Neutrophil (primary cell): ENCODE measurements around the gene DNAJC4.
A peak's percentile ranks its signal among the peaks of the same experiment; 100 is the strongest.

Experiments
- H3K27ac ChIP-seq: fragments of 200-600 bp; sonication (generic); 2 replicates; pipeline ENCODE4 v1.5.1; 2016; ENCODE audit warnings: mild to moderate bottlenecking, moderate library complexity
- H3K27me3 ChIP-seq: fragments of 200-600 bp; sonication (generic); 2 replicates; pipeline ENCODE4 v1.6.0; 2016; ENCODE audit warnings: mild to moderate bottlenecking
- H3K36me3 ChIP-seq: fragments of 200-600 bp; sonication (generic); 2 replicates; pipeline ENCODE4 v1.5.1; 2017
- H3K4me1 ChIP-seq, 2 experiments: fragments of 200-600 bp in 1 of 2; sonication (generic) in 1 of 2; 1 replicate in 1 of 2; 2 replicates in 1 of 2; pipeline versions ENCODE4 v1.5.1 to v1.6.1; 2013 to 2016; ENCODE audit warnings: low read depth in 1 of 2, low read length in 1 of 2, mild to moderate bottlenecking in 1 of 2, moderate library complexity in 1 of 2; ENCODE audit not compliant: control insufficient read depth in 1 of 2, insufficient read depth in 1 of 2
- H3K4me3 ChIP-seq, 2 experiments: fragments of 200-600 bp in 1 of 2; sonication (generic) in 1 of 2; 1 replicate in 1 of 2; 2 replicates in 1 of 2; pipeline ENCODE4 v1.5.1; 2013 to 2016; ENCODE audit warnings: low read depth in 1 of 2, low read length in 1 of 2, mild to moderate bottlenecking in 1 of 2, moderate library complexity in 1 of 2
- H3K9me3 ChIP-seq: fragments of 200-600 bp; sonication (generic); 2 replicates; pipeline ENCODE4 v1.5.1; 2016
- CTCF ChIP-seq: fragments of 200-600 bp; sonication (generic); IDR thresholded peaks from 2 replicates; pipeline ENCODE4 v1.5.1; 2016; ENCODE audit warnings: antibody characterized with exemption

Gene DNAJC4

GRCh38 chr11:64210301-64211020, 19.9 kb upstream of the DNAJC4 start:
- no peaks in the 10 kb centered on the region for H3K27me3 ChIP-seq
- TF ChIP-seq CTCF, result no peak
- H3K9me3 ChIP-seq, result no peaks in the 10 kb centered on the region
- H3K36me3 ChIP-seq, result peaks cover 56% of the 10 kb centered on the region
- no peak overlapping the region for H3K4me3 ChIP-seq
- peak overlapping the region; percentile 99 for H3K27ac ChIP-seq
- H3K4me1 ChIP-seq, result peaks cover 63 to 70% of the 10 kb centered on the region in 2 experiments

- Histone ChIP-seq H3K27me3 (no peaks in the 10 kb centered on the region), H3K27ac (peak overlapping the region; percentile 99), H3K4me1 (peaks cover 55 to 61% of the 10 kb centered on the region in 2 experiments), H3K36me3 (peaks cover 64% of the 10 kb centered on the region), H3K9me3 (no peaks in the 10 kb centered on the region), H3K4me3 (no peak overlapping the region)
- TF ChIP-seq CTCF, result no peak
Measured at GRCh38 chr11:64211181-64211872, 19.0 kb upstream of the DNAJC4 start.

- Histone ChIP-seq H3K36me3 (peaks cover 92% of the 10 kb centered on the region), H3K9me3 (no peaks in the 10 kb centered on the region), H3K27ac (peak overlapping the region; percentile 41), H3K4me1 (peaks cover 13 to 17% of the 10 kb centered on the region in 2 experiments), H3K4me3 (no peak overlapping the region), H3K27me3 (no peaks in the 10 kb centered on the region)
- no peak for TF ChIP-seq CTCF
Measured at GRCh38 chr11:64216879-64217278, 13.5 kb upstream of the DNAJC4 start.

- Histone ChIP-seq H3K36me3 (peaks cover 98% of the 10 kb centered on the region), H3K27ac (peak overlapping the region; percentile 38), H3K9me3 (no peaks in the 10 kb centered on the region), H3K4me3 (no peak overlapping the region), H3K27me3 (no peaks in the 10 kb centered on the region), H3K4me1 (peaks cover 0 to 5% of the 10 kb centered on the region in 2 experiments)
- TF ChIP-seq CTCF, result no peak
Measured at GRCh38 chr11:64218628-64219353, 11.6 kb upstream of the DNAJC4 start.

- peak overlapping the region; percentile 38 for H3K27ac ChIP-seq
- H3K36me3 ChIP-seq, result peaks cover 98% of the 10 kb centered on the region
- peaks cover 0 to 5% of the 10 kb centered on the region in 2 experiments for H3K4me1 ChIP-seq
- H3K9me3 ChIP-seq, result no peaks in the 10 kb centered on the region
- TF ChIP-seq CTCF, result no peak
- H3K4me3 ChIP-seq, result no peak overlapping the region
- H3K27me3 ChIP-seq, result no peaks in the 10 kb centered on the region
Measured at GRCh38 chr11:64219354-64219684, 11.0 kb upstream of the DNAJC4 start.
